Smooth muscle cell (in vitro differentiated cells): Measurements from ENCODE around the gene FAM193B. TPM values are rescaled to one million over a fixed set of nuclear protein-coding genes. Genes with fewer than 3 reads are reported as not detected.

Source experiments
- DNase-seq: peaks from one replicate; lab custom pipeline; 2025; ENCODE audit not compliant: unreplicated experiment; lab: John Stamatoyannopoulos, UW
- H2AFZ ChIP-seq: fragments of 200-600 bp; sonication (generic); 2 replicates; pipeline ENCODE4 v1.6.0; 2016; ENCODE audit warnings: antibody characterized with exemption, low read depth, mild to moderate bottlenecking
- H3F3A ChIP-seq: fragments of 200-600 bp; sonication (generic); 2 replicates; pipeline ENCODE4 v1.6.0; 2017; ENCODE audit warnings: antibody characterized with exemption, low read depth
- H3K27ac ChIP-seq: fragments of 200-600 bp; sonication (generic); 2 replicates; pipeline ENCODE4 v1.5.1; 2016; ENCODE audit warnings: low read depth, mild to moderate bottlenecking
- H3K27me3 ChIP-seq: fragments of 200-600 bp; sonication (generic); 2 replicates; pipeline ENCODE4 v1.6.1; 2016; ENCODE audit warnings: low read depth, mild to moderate bottlenecking
- H3K36me3 ChIP-seq: fragments of 200-600 bp; sonication (generic); 2 replicates; pipeline ENCODE4 v1.5.1; 2016; ENCODE audit warnings: low read depth
- H3K4me1 ChIP-seq: fragments of 200-600 bp; sonication (generic); 2 replicates; pipeline ENCODE4 v1.5.1; 2016; ENCODE audit warnings: low read depth
- H3K4me2 ChIP-seq: fragments of 200-600 bp; sonication (generic); 2 replicates; pipeline ENCODE4 v1.6.0; 2016; ENCODE audit warnings: mild to moderate bottlenecking
- H3K4me3 ChIP-seq: fragments of 200-600 bp; sonication (generic); 2 replicates; pipeline ENCODE4 v1.5.1; 2016; ENCODE audit warnings: mild to moderate bottlenecking
- H3K79me2 ChIP-seq: fragments of 200-600 bp; sonication (generic); 2 replicates; pipeline ENCODE4 v1.6.0; 2016; ENCODE audit warnings: low read depth, mild to moderate bottlenecking
- H3K9ac ChIP-seq: fragments of 200-600 bp; sonication (generic); 2 replicates; pipeline ENCODE4 v1.6.0; 2016; ENCODE audit warnings: low read depth
- H3K9me3 ChIP-seq: fragments of 200-600 bp; sonication (generic); replicated peaks from 2 replicates; pipeline ENCODE4 v1.5.1; 2016; ENCODE audit warnings: low read depth
- H4K20me1 ChIP-seq: fragments of 200-600 bp; sonication (generic); 2 replicates; pipeline ENCODE4 v1.6.0; 2016; ENCODE audit warnings: low read depth
- WGBS: methylation state at CpG from one replicate; pipeline ENCODE4 v1.1.7; 2016; ENCODE audit warnings: low lambda C conversion rate; 5-methylcytosine and 5-hydroxymethylcytosine counted together
- polyA plus RNA-seq: library from polyadenylated mRNA; unstranded; fragments of >200 nt; fragmentation: Nextera tagmentation; extraction: Ambion mirVana; gene quantifications from 2 replicates; pipeline ENCODE4 v1.2.1, GENCODE V29; 2016
- total RNA-seq: library from RNA; depleted of rRNA; stranded (reverse); fragments of >200 nt; gene quantifications from 2 replicates; pipeline ENCODE4 v1.2.3, GENCODE V29; 2014
- TF ChIP-seq, protein P1 (sequence below): fragments of 200-600 bp; sonication (generic); IDR thresholded peaks from 2 replicates; pipeline ENCODE4 v1.5.1; 2017; ENCODE audit warnings: borderline replicate concordance, mild to moderate bottlenecking, antibody characterized with exemption; ENCODE audit not compliant: insufficient read depth, poor library complexity, severe bottlenecking

FAM193B gene
- total and polyA plus RNA-seq, 2 experiments from 2014 or later = 28.3 to 42.8 TPM

DNA sequence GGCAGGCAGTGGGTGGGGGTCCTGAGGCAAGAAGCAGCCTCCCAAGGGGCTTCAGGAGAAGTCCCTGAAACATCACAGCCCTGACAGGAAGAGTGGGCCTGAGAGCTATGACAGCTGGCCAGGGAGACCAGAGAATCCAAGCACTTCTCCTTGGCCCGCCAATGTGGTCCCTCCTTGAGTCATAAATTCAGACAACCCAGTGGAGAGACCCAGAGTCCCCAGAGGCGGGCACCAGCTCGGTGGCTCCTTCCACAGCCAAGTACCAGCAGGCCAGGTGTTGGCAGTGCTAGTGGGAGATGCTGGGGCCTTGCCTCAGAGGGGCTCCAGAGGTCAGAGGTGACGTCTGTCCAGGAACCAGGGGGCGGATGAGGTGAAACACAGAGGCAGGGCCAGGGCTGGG is 43.2 kb downstream of the FAM193B start:
- Histone ChIP-seq H3K4me1 (peaks cover 7% of the 10 kb centered on the region), H3K27me3 (no peaks in the 10 kb centered on the region), H4K20me1 (no peaks in the 10 kb centered on the region), H3K9ac (no peak overlapping the region), H3K27ac (no peak overlapping the region), H3K4me3 (no peak overlapping the region), H3F3A (no peaks in the 10 kb centered on the region), H2AFZ (no peak overlapping the region), H3K79me2 (peaks cover 16% of the 10 kb centered on the region), H3K36me3 (no peaks in the 10 kb centered on the region), H3K4me2 (no peak overlapping the region), H3K9me3 (no peaks in the 10 kb centered on the region)
- WGBS = 100% methylated on average over 5 of the region's 5 CpGs
- no peak for DNase-seq
- TF ChIP-seq, protein P1, sequence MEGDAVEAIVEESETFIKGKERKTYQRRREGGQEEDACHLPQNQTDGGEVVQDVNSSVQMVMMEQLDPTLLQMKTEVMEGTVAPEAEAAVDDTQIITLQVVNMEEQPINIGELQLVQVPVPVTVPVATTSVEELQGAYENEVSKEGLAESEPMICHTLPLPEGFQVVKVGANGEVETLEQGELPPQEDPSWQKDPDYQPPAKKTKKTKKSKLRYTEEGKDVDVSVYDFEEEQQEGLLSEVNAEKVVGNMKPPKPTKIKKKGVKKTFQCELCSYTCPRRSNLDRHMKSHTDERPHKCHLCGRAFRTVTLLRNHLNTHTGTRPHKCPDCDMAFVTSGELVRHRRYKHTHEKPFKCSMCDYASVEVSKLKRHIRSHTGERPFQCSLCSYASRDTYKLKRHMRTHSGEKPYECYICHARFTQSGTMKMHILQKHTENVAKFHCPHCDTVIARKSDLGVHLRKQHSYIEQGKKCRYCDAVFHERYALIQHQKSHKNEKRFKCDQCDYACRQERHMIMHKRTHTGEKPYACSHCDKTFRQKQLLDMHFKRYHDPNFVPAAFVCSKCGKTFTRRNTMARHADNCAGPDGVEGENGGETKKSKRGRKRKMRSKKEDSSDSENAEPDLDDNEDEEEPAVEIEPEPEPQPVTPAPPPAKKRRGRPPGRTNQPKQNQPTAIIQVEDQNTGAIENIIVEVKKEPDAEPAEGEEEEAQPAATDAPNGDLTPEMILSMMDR = no peak

DNA sequence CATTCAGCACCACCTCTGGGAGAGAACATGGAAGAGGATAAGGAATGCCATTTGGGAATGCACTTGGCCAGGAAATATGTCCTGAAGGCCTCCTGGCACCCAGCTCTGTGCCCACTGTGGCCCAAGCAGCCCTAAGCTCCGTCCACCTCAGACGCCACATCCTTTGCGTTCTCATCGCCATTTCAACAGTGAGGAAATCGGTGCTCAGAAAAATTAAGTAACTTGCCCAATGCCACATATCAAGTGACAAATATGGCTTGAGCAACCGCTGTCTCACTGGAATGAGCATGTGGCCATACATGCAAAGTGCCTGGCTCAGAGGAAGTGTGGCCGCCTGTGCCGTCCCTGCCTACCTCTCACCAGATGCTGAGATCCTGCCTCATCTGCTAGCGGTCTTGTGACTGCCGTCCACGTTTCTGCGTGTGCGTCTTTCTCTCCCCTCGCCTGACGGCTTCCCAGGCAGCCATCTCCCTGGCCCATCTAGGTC is 43.8 kb downstream of the FAM193B start:
- TF ChIP-seq, protein P1 = no peak
- H3K27ac ChIP-seq = no peak overlapping the region
- H4K20me1 ChIP-seq = no peaks in the 10 kb centered on the region
- H3K9me3 ChIP-seq = no peaks in the 10 kb centered on the region
- peaks cover 1% of the 10 kb centered on the region for H3K4me1 ChIP-seq
- no peak overlapping the region for H3K4me2 ChIP-seq
- H3F3A ChIP-seq = no peaks in the 10 kb centered on the region
- H3K79me2 ChIP-seq = peaks cover 10% of the 10 kb centered on the region
- H3K9ac ChIP-seq = no peak overlapping the region
- no peak for DNase-seq
- no peak overlapping the region for H3K4me3 ChIP-seq
- no peaks in the 10 kb centered on the region for H3K27me3 ChIP-seq
- H3K36me3 ChIP-seq = no peaks in the 10 kb centered on the region
- WGBS = 95% methylated on average over 15 of the region's 15 CpGs
- no peak overlapping the region for H2AFZ ChIP-seq

DNA sequence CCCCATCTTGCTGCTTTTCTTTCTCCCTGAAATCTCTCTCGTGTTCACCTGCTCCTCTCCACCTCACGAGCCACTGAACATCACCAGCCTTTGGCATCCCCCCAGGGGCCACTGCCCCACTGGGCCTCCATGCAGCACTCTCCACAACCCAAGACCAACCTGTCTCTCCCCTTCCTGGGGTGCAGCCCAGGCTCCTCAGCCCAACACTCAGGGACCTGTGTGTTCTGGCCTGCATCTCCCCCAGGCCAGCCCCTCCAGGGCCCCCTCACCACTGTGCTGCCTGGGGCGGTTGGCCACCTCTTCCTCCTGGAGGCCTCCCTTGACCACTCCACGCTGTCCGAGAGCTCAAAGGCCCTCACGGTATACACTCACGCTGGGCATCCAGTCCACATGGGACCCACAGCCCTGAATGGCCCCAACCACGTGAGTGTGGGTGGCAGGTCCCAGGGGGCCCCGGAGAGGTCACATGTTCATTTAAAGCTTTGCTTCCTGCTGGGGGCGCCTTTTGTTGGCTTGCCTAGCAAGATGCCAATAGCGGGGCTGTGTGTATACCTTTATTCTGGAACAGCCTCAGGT is 44.3 kb downstream of the FAM193B start:
- H3K9ac ChIP-seq = no peak overlapping the region
- H3F3A ChIP-seq = no peaks in the 10 kb centered on the region
- peaks cover 5% of the 10 kb centered on the region for H3K79me2 ChIP-seq
- H3K9me3 ChIP-seq = no peaks in the 10 kb centered on the region
- TF ChIP-seq, protein P1 = no peak
- H3K36me3 ChIP-seq = no peaks in the 10 kb centered on the region
- H3K4me3 ChIP-seq = no peak overlapping the region
- H2AFZ ChIP-seq = no peak overlapping the region
- WGBS = 88% methylated on average over 11 of the region's 11 CpGs
- H3K4me2 ChIP-seq = no peak overlapping the region
- no peak for DNase-seq
- no peaks in the 10 kb centered on the region for H3K4me1 ChIP-seq
- no peaks in the 10 kb centered on the region for H3K27me3 ChIP-seq
- no peaks in the 10 kb centered on the region for H4K20me1 ChIP-seq
- no peak overlapping the region for H3K27ac ChIP-seq

DNA sequence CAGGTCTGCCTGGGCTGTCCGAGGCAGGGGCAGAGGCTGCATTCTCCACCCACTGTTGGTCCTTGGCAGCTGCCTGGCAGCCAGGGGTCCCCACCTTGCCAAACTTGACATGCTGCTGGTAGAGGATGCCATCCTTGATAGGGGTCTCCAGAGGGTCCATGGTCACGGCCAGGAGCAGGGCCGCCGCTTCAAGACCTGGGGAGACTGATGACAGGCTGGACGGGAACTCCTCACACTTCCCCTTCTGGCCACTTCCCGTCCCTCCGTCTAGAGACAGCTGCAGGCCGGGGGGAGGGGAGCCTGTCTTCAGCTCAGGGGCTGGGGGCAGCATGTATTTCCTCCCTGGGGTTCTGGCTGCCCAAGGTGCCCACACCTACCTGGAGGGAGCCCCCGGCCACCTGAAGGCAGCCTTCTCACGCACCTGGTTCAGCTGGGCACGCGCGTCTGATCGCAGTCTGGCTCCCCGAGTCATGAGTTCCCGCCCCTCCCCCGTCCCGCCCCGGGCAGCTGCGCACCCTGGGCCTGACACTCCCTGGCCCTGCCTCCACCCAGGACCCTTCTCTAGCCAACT is 44.9 kb downstream of the FAM193B start, which contains the start of gene DOK3:
Gene DOK3 (minus strand): TSS at position 446 of the 571 bp plus-strand sequence. CDS start 286 bp downstream, at position 160.
- Histone ChIP-seq H3K27ac (no peak within 1 kb of the TSS), H3K4me1 (no peaks in the 10 kb centered on the region), H3K79me2 (no peaks in the 10 kb centered on the region), H3K9me3 (no peaks in the 10 kb centered on the region), H3F3A (no peaks in the 10 kb centered on the region), H3K4me2 (no peak within 1 kb of the TSS), H2AFZ (no peak within 1 kb of the TSS), H4K20me1 (no peaks in the 10 kb centered on the region), H3K9ac (no peak within 1 kb of the TSS), H3K27me3 (no peaks in the 10 kb centered on the region), H3K4me3 (no peak within 1 kb of the TSS), H3K36me3 (no peaks in the 10 kb centered on the region)
- no peak for DNase-seq
- WGBS = 80% methylated on average over 14 of the region's 20 CpGs
- TF ChIP-seq, protein P1 = no peak
